ENCODE measurements around the gene MICU1.
"Not testable (repeated sequence)": the region's sequence is repeated elsewhere in the genome, so short reads cannot be mapped to it uniquely, and the experiment has no call there.

MICU1 gene

DNA sequence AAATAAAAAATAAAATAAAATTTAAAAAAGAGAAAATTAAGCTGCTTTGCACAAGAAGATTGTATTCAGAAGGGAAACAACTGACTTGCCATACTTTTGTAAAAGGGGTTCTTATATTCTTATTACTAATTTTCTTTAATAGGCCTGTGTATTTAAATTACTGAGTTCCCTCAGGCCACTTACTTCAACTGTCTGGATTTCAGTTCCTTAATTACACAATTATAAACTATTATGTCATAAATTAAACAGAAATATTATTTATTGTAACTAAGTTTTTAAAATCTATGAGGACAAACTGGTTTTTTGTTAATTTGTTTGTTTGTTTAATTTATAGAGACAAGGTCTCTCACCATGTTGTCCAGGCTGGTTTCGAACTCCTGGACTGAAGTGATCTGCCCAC lies 22.4 kb upstream of the MICU1 start:
- Mint-ChIP-seq H3K9me3 (no peaks in the 10 kb centered on the region), H3K27me3 (ENCODE audit: low read depth) (peaks cover 14% of the 10 kb centered on the region), H3K4me1 (ENCODE audit: low read depth) (no peaks in the 10 kb centered on the region), H3K27ac (no peak overlapping the region), H3K4me3 (no peak overlapping the region), H3K36me3 (ENCODE audit: low read depth) (no peaks in the 10 kb centered on the region)
- DNase-seq (ENCODE audit: low spot score) = no peak

GRCh38 chr10:72646971-72647370 lies 21.1 kb upstream of the MICU1 start:
- not testable (repeated sequence) for H3K9me3 Mint-ChIP-seq; DNase-seq (ENCODE audit: low spot score)
- peaks cover 19% of the 10 kb centered on the region for H3K27me3 Mint-ChIP-seq (ENCODE audit: low read depth)

GRCh38 chr10:72645263-72645858 lies 19.5 kb upstream of the MICU1 start:
- no peaks in the 10 kb centered on the region for H3K9me3 Mint-ChIP-seq
- no peak overlapping the region for H3K4me3 Mint-ChIP-seq
- H3K27me3 Mint-ChIP-seq (ENCODE audit: low read depth) = peaks cover 19% of the 10 kb centered on the region
- no peaks in the 10 kb centered on the region for H3K4me1 Mint-ChIP-seq (ENCODE audit: low read depth)
- DNase-seq (ENCODE audit: low spot score) = no peak
- no peak overlapping the region for H3K27ac Mint-ChIP-seq
- H3K36me3 Mint-ChIP-seq (ENCODE audit: low read depth) = no peaks in the 10 kb centered on the region

More at GRCh38 chr10:72646971-72647370, 21.1 kb upstream of the MICU1 start:
- H3K27ac Mint-ChIP-seq; H3K4me1 Mint-ChIP-seq (ENCODE audit: low read depth); H3K4me3 Mint-ChIP-seq; H3K36me3 Mint-ChIP-seq (ENCODE audit: low read depth): not testable (repeated sequence)

DNA sequence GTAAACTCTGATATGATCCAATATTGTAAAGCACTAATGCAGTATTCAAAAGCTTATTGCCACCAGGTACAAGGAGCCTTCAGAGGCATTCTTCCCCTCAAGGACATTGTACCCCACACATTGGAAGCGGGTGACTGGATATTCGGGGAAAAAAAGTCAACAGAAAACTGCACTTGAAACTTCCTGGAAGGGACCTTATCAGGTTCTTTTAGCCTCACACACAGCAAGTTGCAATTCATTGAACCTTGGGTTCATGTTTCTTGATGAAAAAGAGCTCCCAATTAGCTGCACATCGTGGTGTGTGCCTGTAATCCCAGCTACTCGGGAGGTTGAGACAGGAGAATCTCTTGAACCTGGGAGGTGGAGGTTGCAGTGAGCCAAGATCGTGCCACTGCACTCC lies 16.4 kb upstream of the MICU1 start:
- H3K27ac Mint-ChIP-seq = no peak overlapping the region
- no peak for DNase-seq (ENCODE audit: low spot score)
- no peak overlapping the region for H3K4me3 Mint-ChIP-seq
- no peaks in the 10 kb centered on the region for H3K9me3 Mint-ChIP-seq
- peaks cover 3% of the 10 kb centered on the region for H3K4me1 Mint-ChIP-seq (ENCODE audit: low read depth)
- H3K36me3 Mint-ChIP-seq (ENCODE audit: low read depth) = no peaks in the 10 kb centered on the region
- H3K27me3 Mint-ChIP-seq (ENCODE audit: low read depth) = peaks cover 19% of the 10 kb centered on the region

DNA sequence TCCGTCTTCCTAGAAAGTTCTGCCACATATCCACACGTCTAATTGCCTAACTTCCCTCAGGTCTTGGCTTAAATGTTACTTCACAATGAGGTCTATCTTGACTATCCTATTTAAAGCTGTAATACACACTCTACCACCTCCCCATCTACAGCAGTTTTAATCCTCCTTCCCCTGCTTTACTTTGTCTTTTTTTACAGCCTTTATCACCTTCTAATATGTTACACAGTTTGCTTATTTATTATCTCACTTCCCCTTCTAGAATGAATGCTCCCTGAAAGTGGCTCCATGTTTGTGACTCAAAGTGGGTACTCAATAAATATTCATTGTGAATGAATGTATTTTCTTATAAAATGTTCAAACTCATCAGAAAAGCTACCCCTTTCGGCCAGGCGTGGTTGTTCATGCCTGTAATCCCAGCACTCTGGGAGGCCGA lies 13.6 kb upstream of the MICU1 start:
- Mint-ChIP-seq H3K27ac (no peak overlapping the region), H3K27me3 (ENCODE audit: low read depth) (peaks cover 8% of the 10 kb centered on the region), H3K9me3 (no peaks in the 10 kb centered on the region), H3K4me3 (no peak overlapping the region), H3K36me3 (ENCODE audit: low read depth) (no peaks in the 10 kb centered on the region), H3K4me1 (ENCODE audit: low read depth) (peaks cover 5% of the 10 kb centered on the region)
- no peak for DNase-seq (ENCODE audit: low spot score)

- no peaks in the 10 kb centered on the region for H3K36me3 Mint-ChIP-seq (ENCODE audit: low read depth)
- peaks cover 8% of the 10 kb centered on the region for H3K27me3 Mint-ChIP-seq (ENCODE audit: low read depth)
- no peaks in the 10 kb centered on the region for H3K9me3 Mint-ChIP-seq
- no peak for DNase-seq (ENCODE audit: low spot score)
- no peak overlapping the region for H3K4me3 Mint-ChIP-seq
- peaks cover 5% of the 10 kb centered on the region for H3K4me1 Mint-ChIP-seq (ENCODE audit: low read depth)
- no peak overlapping the region for H3K27ac Mint-ChIP-seq
Observed at GRCh38 chr10:72638586-72639440, 12.9 kb upstream of the MICU1 start.

GRCh38 chr10:72637398-72637857 lies 11.5 kb upstream of the MICU1 start:
- Mint-ChIP-seq H3K4me3 (no peak overlapping the region), H3K4me1 (ENCODE audit: low read depth) (peaks cover 5% of the 10 kb centered on the region), H3K27me3 (ENCODE audit: low read depth) (peaks cover 6% of the 10 kb centered on the region), H3K27ac (no peak overlapping the region), H3K9me3 (no peaks in the 10 kb centered on the region), H3K36me3 (ENCODE audit: low read depth) (no peaks in the 10 kb centered on the region)
- DNase-seq (ENCODE audit: low spot score) = peak; percentile 43

- H3K4me3 Mint-ChIP-seq = no peak overlapping the region
- H3K4me1 Mint-ChIP-seq (ENCODE audit: low read depth) = peaks cover 3% of the 10 kb centered on the region
- peaks cover 10% of the 10 kb centered on the region for H3K27me3 Mint-ChIP-seq (ENCODE audit: low read depth)
- H3K9me3 Mint-ChIP-seq = no peaks in the 10 kb centered on the region
- no peak for DNase-seq (ENCODE audit: low spot score)
- peaks cover 2% of the 10 kb centered on the region for H3K36me3 Mint-ChIP-seq (ENCODE audit: low read depth)
- H3K27ac Mint-ChIP-seq = no peak overlapping the region
Observed at GRCh38 chr10:72630144-72630543, 4.3 kb upstream of the MICU1 start.

GRCh38 chr10:72626444-72626754 lies 520 bp upstream of the MICU1 start:
- H3K4me3 Mint-ChIP-seq = peak overlapping the region; percentile 100
- no peak for DNase-seq (ENCODE audit: low spot score)
- peaks cover 1% of the 10 kb centered on the region for H3K27me3 Mint-ChIP-seq (ENCODE audit: low read depth)
- peak overlapping the region; percentile 98 for H3K27ac Mint-ChIP-seq
- H3K36me3 Mint-ChIP-seq (ENCODE audit: low read depth) = peaks cover 2% of the 10 kb centered on the region
- no peaks in the 10 kb centered on the region for H3K9me3 Mint-ChIP-seq
- H3K4me1 Mint-ChIP-seq (ENCODE audit: low read depth) = peaks cover 10% of the 10 kb centered on the region

- peaks cover 2% of the 10 kb centered on the region for H3K36me3 Mint-ChIP-seq (ENCODE audit: low read depth)
- peak overlapping the region; percentile 100 for H3K4me3 Mint-ChIP-seq
Observed at GRCh38 chr10:72625276-72625607, 637 bp downstream of the MICU1 start.

GRCh38 chr10:72622271-72622670 lies 3.6 kb downstream of the MICU1 start:
- DNase-seq (ENCODE audit: low spot score) = no peak
- Mint-ChIP-seq H3K36me3 (ENCODE audit: low read depth) (peaks cover 2% of the 10 kb centered on the region), H3K9me3 (no peaks in the 10 kb centered on the region), H3K4me3 (no peak overlapping the region), H3K27me3 (ENCODE audit: low read depth) (no peaks in the 10 kb centered on the region), H3K4me1 (ENCODE audit: low read depth) (peaks cover 10% of the 10 kb centered on the region), H3K27ac (no peak overlapping the region)

More at GRCh38 chr10:72625276-72625607, 637 bp downstream of the MICU1 start:
- Mint-ChIP-seq H3K9me3 (no peaks in the 10 kb centered on the region), H3K4me1 (ENCODE audit: low read depth) (peaks cover 10% of the 10 kb centered on the region), H3K27ac (peak overlapping the region; percentile 98), H3K27me3 (ENCODE audit: low read depth) (no peaks in the 10 kb centered on the region)
- no peak for DNase-seq (ENCODE audit: low spot score)

GRCh38 chr10:72616716-72617115 lies 9.2 kb downstream of the MICU1 start:
- Mint-ChIP-seq H3K4me3 (no peak overlapping the region), H3K27me3 (ENCODE audit: low read depth) (no peaks in the 10 kb centered on the region), H3K27ac (no peak overlapping the region), H3K4me1 (ENCODE audit: low read depth) (peaks cover 3% of the 10 kb centered on the region), H3K36me3 (ENCODE audit: low read depth) (peaks cover 11% of the 10 kb centered on the region), H3K9me3 (peaks cover 13% of the 10 kb centered on the region)
- no peak for DNase-seq (ENCODE audit: low spot score)

- no peaks in the 10 kb centered on the region for H3K27me3 Mint-ChIP-seq (ENCODE audit: low read depth)
- H3K36me3 Mint-ChIP-seq (ENCODE audit: low read depth) = peaks cover 11% of the 10 kb centered on the region
- peaks cover 6% of the 10 kb centered on the region for H3K4me1 Mint-ChIP-seq (ENCODE audit: low read depth)
- H3K4me3 Mint-ChIP-seq = no peak overlapping the region
- no peak for DNase-seq (ENCODE audit: low spot score)
- peaks cover 13% of the 10 kb centered on the region for H3K9me3 Mint-ChIP-seq
- H3K27ac Mint-ChIP-seq = no peak overlapping the region
Observed at GRCh38 chr10:72615970-72616369, 9.9 kb downstream of the MICU1 start.

DNA sequence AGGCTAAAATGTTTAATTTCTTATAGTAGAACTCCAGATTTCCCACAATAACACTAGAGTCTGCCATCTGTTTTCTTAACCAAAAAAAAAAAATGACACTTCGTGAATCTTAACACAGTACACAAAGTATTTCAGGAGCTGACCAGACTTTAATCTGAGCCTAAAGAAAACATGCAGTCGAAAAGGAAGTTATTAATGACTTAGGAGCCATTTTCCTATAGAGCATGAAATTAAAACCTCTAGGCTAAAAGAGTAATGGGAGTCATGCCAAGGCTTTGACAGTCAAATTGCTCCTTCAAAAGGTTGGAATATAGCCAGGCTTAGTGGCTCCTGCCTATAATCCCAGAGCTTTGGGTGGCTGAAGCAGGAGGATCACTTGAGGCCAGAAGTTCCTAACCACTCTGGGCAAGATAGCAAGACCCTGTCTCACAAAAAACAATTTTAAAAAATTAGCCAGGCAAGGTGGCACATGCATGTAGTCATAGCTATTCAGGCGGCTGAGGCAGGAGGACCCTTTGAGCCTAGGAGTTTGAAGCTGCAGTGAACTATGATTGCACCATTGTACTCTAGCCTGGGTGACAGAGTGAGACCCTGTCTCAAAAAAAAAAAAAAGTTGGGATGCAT lies 13.6 kb downstream of the MICU1 start:
- Mint-ChIP-seq H3K4me1 (ENCODE audit: low read depth) (peaks cover 6% of the 10 kb centered on the region), H3K27ac (no peak overlapping the region), H3K9me3 (peaks cover 13% of the 10 kb centered on the region), H3K4me3 (no peak overlapping the region), H3K27me3 (ENCODE audit: low read depth) (no peaks in the 10 kb centered on the region), H3K36me3 (ENCODE audit: low read depth) (peaks cover 11% of the 10 kb centered on the region)
- DNase-seq (ENCODE audit: low spot score) = no peak

All from T-helper 2 cell treated with Interferon-gamma antibody and Interleukin-4, amounts not matched to agents 5 μg/mL and 100 μg/mL, for 36 hours (primary cell).